CD4-positive, alpha-beta T cell treated with Interferon alpha-2 for 1 hour (primary cell): ENCODE data around the gene COPE.

Experiments used
- DNase-seq, 2 donors: peaks; one replicate each; pipeline ENCODE4 v3.0.0-alpha.2; 2020 to 2022

COPE gene

DNA sequence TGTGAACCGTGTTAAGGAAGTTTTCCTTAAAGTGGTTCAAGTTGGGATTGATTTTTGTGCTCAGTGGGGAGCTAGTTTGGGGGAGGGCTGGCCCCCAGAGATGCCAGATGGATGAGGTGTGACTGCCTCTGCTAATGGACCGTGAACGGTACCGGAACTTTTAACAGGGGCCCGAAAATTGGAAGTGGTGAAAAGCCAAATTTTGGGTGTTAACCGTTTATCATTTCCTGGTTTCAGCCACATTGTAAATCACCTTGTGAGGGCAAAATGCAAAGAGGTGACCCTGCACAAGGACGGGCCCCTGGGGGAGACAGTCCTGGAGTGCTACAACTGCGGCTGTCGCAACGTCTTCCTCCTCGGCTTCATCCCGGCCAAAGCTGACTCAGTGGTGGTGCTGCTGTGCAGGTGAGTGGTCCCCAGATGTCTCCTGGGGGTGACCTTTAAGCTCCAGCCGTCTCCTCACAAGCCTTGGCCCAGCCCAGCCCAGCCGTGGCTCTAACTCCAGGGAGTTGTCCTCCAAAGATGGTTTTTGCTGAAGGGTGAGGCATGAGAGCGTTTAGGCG, 69.3 kb downstream of the COPE start:
- no peak for DNase-seq
